ENCODE data around the gene DNPH1. TPM values are rescaled to one million over a fixed set of nuclear protein-coding genes. Genes with fewer than 3 reads are reported as not detected.

The DNPH1 gene
- total and polyA plus RNA-seq, 9 of the 15 experiments (the other 6 are each of a cell fraction or from before 2014, with no cell fraction given): 7.3 to 300 (median 68.7) TPM

GRCh38 chr6:43228951-43229802 is at the start of gene DNPH1 (continued):
- TF ChIP-seq ARID4B (CRISPR knock-in tag; IDR thresholded peaks at IDR 0.05) (no peak), BMI1 (IDR thresholded peaks at IDR 0.05; ENCODE audit: low read length) (no peak), PRDM10 (IDR thresholded peaks at IDR 0.05; ENCODE audit: partially characterized antibody) (peak; percentile 22), MAFF (IDR thresholded peaks at IDR 0.05; ENCODE audit: low read length) (peak; percentile 34; the same call in 1 of the 2 replicates), ZNF146 (CRISPR knock-in tag; IDR thresholded peaks at IDR 0.05; ENCODE audit: unreplicated experiment) (no peak), MEF2A (IDR thresholded peaks at IDR 0.05; ENCODE audit: control insufficient read depth, low read depth, low read length) (no peak), ZBTB33 (CRISPR knock-in tag; IDR thresholded peaks at IDR 0.05) (peak; percentile 90), MBD2 (IDR thresholded peaks at IDR 0.05; ENCODE audit: borderline replicate concordance, low read depth) (peak; percentile 41; the same call in 1 of the 2 replicates), RREB1 (CRISPR knock-in tag; IDR thresholded peaks at IDR 0.05) (peak; percentile 92; the same call in 1 of the 2 replicates)
